Hepatocyte (in vitro differentiated cells): ENCODE measurements around the gene SALL1.

Experiments used
- EZH2 ChIP-seq: fragments of 200-600 bp; sonication (generic); IDR thresholded peaks from 2 replicates; pipeline ENCODE4 v1.6.1; 2016; ENCODE audit warnings: antibody characterized with exemption, mild to moderate bottlenecking, borderline replicate concordance
- EZH2phosphoT487 ChIP-seq: fragments of 200-600 bp; sonication (generic); IDR thresholded peaks from one replicate; pipeline ENCODE4 v1.6.1; 2018; ENCODE audit warnings: antibody characterized with exemption, mild to moderate bottlenecking, low read depth, moderate library complexity; ENCODE audit not compliant: unreplicated experiment, severe bottlenecking
- TF ChIP-seq, protein P1 (sequence below): fragments of 200-600 bp; sonication (generic); IDR thresholded peaks from 2 replicates; pipeline ENCODE4 v1.5.1; 2016; ENCODE audit warnings: antibody characterized with exemption, mild to moderate bottlenecking; ENCODE audit not compliant: poor library complexity

- TF ChIP-seq, protein P1, sequence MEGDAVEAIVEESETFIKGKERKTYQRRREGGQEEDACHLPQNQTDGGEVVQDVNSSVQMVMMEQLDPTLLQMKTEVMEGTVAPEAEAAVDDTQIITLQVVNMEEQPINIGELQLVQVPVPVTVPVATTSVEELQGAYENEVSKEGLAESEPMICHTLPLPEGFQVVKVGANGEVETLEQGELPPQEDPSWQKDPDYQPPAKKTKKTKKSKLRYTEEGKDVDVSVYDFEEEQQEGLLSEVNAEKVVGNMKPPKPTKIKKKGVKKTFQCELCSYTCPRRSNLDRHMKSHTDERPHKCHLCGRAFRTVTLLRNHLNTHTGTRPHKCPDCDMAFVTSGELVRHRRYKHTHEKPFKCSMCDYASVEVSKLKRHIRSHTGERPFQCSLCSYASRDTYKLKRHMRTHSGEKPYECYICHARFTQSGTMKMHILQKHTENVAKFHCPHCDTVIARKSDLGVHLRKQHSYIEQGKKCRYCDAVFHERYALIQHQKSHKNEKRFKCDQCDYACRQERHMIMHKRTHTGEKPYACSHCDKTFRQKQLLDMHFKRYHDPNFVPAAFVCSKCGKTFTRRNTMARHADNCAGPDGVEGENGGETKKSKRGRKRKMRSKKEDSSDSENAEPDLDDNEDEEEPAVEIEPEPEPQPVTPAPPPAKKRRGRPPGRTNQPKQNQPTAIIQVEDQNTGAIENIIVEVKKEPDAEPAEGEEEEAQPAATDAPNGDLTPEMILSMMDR, result no peak
- no peak for TF ChIP-seq EZH2
- no peak for TF ChIP-seq EZH2phosphoT487
Observed at GRCh38 chr16:51161440-51162195, 10.5 kb upstream of the SALL1 start.
